ENCODE data around the gene RASGRF2.

The RASGRF2 gene, protein sequence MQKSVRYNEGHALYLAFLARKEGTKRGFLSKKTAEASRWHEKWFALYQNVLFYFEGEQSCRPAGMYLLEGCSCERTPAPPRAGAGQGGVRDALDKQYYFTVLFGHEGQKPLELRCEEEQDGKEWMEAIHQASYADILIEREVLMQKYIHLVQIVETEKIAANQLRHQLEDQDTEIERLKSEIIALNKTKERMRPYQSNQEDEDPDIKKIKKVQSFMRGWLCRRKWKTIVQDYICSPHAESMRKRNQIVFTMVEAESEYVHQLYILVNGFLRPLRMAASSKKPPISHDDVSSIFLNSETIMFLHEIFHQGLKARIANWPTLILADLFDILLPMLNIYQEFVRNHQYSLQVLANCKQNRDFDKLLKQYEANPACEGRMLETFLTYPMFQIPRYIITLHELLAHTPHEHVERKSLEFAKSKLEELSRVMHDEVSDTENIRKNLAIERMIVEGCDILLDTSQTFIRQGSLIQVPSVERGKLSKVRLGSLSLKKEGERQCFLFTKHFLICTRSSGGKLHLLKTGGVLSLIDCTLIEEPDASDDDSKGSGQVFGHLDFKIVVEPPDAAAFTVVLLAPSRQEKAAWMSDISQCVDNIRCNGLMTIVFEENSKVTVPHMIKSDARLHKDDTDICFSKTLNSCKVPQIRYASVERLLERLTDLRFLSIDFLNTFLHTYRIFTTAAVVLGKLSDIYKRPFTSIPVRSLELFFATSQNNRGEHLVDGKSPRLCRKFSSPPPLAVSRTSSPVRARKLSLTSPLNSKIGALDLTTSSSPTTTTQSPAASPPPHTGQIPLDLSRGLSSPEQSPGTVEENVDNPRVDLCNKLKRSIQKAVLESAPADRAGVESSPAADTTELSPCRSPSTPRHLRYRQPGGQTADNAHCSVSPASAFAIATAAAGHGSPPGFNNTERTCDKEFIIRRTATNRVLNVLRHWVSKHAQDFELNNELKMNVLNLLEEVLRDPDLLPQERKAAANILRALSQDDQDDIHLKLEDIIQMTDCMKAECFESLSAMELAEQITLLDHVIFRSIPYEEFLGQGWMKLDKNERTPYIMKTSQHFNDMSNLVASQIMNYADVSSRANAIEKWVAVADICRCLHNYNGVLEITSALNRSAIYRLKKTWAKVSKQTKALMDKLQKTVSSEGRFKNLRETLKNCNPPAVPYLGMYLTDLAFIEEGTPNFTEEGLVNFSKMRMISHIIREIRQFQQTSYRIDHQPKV (N-terminal part only)

DNA sequence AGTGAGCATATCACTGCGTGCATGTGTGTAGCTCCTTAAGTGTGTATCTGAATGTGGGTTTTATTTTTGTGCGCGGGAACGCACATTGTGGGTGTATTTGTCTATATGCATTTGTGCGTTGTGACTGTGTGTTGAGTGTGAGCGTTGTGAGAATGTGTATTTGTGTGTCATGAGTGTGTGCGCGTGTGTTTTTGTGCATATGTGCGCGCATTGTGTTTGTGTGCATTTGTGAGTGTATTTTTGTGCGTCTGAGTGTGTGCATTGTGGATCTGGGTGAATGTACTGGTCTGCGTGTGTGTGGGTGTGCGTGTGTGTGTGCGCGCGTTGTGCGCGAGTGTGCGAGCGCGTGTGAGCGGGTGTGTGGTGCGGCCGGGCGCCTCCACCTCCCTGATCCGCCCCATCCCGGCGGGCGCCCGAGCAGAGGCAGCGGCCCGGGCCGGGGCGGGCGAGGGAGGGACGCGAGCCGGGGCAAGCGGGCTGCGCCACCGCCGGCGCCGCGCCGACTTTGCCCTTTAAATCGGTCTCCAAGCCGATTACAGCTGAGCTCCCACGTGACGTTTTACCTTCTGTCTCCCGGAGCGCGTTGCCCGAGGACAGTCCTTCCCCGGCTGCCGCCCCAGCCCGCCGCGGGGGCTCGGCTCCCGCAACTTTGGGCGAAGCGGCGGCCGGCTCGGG, at the start of gene RASGRF2:
Gene RASGRF2 (plus strand): TSS at position 596 of the 675 bp plus-strand sequence. CDS start 376 bp downstream, outside the sequence.
- DNase-seq = peak; percentile 11

DNA sequence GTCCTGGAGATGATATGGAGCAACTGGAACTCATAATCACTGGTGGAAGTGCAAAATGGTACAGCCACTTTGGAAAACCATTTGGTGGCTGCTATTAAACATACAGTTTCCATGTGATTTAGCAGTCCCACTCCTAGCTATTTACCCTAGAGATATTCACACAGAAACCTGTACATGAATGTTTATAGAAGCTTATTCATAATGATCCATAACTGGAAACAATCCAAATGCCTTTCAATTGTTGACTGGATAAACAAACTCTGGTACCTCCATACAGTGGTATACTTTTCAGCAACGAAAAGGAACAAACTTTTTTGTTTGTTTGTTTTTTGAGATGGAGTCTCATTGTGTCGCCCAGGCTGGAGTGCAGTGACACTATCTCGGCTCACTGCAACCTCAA, 47.7 kb upstream of the RASGRF2 start:
- DNase-seq = no peak

DNA sequence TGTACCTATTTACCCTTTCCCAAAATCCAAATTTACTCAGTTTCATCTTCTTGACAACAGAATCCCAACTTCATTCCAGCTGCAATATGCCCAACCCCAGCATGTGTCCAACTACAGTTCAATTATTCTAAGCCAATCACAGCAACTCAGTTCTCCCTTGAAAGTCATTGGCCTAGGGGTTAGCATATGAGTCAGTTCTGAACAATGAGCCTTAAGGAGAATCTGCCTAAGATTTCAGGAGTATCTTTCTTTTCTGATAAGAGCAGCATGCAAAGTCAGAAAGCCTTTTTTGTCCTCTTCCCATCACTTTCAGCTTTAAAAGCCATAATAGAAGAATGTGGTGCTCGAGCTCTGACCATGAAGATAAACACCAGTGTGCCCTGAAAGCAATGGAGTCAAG, 44.4 kb upstream of the RASGRF2 start:
- no peak for DNase-seq

DNA sequence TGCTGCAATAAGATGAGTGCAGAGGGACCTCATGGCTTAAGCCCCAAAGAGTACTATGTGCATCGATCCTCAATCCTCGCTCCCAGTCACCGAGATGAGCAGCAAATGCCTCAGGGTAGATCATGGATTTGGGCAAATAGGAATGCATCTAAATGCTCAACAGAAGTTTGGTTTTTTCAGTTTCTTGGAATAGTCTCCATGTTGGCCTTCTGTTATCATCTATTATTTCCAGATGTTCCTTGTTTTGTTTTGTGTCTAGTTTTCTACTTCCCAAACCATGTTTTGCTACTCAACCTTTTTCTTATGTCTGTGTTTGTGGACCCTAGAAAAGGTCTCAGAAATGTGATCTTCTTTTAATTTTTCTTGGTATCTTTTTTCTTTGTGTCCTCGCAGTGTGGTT, 43.5 kb upstream of the RASGRF2 start:
- DNase-seq = no peak

DNA sequence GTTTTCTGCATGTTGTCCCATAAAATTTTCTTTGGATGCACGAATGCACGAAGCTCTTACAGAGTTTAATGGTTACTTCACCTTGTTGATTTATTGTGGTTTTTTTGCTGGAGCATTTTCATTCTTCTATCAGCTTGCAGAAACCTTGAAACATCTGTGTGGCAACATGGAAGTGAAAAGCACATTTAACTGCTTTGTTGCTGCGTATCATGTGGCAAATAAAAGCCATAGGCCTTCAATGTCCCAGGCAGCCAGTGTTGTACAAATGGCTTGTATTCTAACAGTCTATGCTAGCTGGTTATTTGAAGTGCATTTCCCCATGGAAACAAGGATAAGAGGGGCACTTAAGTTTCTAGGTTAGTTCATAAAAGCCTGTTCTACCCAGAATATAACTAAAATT, 42.5 kb upstream of the RASGRF2 start:
- no peak for DNase-seq

DNA sequence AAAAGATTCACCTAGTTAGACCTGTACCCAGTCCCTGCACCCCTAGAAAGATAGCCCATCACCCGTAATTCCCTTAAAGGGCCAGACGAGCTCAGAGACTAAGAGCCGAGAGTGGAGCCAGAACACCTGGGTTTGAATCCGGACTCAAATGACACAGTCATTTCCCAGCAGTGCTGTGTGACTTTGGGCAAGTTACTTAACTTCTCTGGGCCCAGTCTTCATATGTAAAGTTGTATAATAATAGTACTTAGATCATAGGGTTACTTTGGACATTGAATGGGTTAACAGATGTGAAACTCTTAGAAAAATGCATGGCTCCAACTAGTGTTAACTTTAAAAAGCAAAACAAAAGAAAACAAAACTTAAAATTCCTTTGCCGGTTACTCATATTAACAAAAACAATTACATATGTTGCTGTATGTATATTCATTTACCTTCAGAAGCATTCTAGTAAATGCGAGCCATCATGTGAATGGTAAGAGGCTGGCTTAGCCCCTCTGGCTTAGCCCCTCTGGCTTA, 40.4 kb upstream of the RASGRF2 start:
- DNase-seq = no peak

DNA sequence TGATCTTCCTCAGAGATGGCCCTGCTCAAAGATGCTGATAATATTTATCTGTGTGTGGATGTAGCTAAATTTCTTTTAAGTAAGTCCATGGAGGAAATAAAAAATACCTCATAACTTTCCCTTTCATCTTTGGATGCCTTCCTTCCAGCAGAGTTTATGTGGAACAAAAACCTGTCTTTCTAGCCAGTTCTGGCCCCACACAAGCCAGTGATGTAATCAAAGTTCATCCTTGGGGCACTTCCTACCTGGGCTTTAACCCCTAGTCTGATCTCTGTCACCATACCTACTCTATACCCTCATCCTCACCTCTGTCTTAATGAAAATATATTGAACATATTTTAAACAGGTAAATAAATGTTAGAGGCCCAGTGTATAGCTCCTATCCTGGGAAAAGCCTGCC, 39.8 kb upstream of the RASGRF2 start:
- no peak for DNase-seq

DNA sequence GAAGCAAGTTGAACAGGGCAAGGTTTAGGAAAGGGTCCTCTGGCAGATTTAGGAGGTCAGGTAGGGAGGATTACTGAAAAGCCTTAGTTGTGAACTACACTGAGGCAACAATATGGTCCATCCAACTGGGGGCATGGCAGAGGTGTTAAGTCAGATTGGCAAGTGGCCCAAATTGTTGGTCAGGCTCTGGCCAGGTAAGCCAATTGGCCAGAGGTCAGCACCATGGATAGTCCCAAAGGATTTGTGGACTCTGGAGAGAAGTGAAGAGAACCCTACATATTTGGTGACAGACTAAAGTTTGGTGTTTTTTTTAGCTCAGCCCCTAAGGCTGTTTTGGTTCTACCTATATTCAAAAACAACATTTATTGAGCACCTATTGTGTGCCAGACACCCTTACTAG, 39.1 kb upstream of the RASGRF2 start:
- DNase-seq = no peak

DNA sequence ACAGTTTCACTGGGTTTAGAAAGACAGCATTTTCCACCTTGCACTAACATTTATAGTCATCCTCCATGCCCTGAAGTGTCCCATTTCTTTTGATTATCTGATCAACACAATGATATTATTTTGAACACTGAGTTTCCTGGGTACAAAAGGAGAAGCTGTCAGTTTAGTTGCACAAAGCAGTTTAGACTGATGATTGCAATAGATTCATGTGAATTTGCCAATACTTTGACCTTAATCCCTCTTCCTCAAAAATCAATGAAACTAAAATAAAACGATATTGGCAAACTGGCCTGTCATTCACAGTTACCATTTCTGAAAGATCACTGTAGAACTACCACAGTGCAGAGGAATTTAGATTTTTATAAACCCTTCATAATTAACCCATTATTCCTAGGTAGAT, 34.2 kb upstream of the RASGRF2 start:
- DNase-seq = no peak

DNA sequence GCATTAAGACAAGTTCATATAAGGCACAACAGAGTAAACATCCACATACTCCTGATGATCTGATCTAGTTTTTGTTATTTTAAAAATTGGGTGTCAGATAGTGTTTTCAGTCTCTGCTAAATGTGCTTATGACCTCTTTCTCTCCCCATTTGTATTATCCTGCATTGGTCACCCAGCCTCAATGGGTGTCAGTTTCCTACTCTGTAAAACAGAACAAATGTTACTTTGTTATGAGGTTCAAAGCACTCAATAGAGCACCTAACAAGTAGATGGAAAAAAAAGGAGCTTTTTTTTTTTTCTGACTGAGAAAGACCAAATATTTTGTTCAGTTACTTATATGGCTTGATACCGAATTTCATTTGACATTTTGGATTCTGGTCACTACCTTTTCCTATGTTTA, 33.6 kb upstream of the RASGRF2 start:
- no peak for DNase-seq

DNA sequence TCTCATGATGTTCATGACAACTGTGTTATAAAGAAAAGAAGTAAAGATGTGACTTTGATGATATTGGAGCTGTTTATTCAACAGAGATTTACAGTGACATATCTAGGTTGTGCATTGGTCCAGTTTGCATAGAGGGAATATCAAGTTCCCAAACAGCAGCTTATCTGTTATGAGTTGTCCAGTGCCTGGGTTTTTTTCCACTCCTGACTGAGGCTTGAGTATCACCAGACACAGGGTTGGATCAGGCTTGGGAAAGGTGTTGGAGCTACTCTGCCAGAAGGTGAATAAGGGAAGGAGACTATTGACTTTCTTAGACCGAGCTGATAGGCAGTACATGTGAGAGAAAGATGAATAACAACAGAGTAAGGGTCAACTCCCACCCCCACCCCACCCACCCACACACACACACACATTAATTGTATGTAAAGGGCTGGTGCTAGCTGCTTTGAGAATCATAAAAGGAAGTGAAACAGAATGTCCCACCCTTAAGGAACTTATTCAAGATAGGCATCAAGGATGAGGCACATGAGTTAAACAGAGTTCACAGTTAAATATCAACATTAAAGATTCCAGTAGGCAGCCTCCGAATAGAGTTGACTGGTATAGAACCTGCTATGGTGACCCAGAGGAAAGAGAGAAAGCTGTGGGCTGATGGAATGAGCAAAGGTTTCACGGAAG, 33.0 kb upstream of the RASGRF2 start:
- DNase-seq = no peak

DNA sequence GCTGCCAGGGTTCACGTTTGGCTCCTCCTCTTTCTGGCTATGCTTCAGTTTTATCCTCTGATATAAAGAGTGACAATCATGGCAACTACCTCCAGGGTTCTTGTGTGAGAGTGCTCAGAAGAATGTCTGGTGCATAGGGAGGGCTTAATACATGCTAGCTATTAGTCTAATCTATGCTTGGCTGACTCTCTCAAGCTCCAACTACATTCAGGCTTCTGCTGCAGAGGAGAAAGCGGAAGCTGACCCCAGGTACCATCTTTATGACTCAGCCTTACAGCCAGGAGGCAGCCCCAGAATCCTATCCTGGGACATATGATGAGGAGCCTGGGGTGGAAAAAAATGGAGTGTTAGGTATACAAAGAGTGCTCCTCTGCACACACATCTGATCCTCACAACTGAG, 32.1 kb upstream of the RASGRF2 start:
- no peak for DNase-seq

DNA sequence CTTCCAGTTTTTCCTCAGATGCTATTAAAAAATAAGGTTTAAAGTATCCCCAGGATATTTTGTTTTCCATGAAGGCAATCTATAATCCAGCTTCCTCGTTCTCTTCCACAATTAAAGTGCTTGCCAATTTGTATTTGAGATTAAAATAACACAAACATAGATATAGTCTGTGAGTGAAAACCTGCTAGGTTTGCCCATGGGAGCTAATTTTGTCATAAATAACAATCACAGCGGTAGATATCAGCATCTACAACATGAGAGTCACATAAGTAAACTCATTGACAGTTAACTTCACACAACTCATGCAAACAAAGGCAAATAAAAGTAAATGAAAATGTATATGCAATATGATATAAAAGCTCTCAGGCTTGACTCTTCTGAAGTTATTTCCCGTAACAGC, 29.2 kb upstream of the RASGRF2 start:
- DNase-seq = peak; percentile 4

DNA sequence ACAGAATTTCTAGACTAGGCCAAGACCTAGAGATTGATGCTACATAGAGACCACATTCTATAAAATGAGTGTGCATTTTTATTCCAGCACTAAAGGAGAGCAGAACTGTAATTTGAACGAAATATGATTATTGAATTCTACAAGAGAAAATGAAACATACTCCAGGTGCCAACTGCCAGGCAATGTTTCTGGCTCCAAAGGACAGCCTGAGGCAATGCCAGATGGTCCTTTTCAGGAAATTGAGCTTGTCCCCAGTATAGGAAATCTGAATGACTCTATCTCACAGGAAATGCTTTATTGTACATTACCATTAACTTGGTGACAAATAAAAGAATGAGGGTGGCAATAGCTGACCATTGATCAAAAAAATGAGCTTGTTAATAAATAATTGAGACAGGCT, 28.8 kb upstream of the RASGRF2 start:
- DNase-seq = no peak

DNA sequence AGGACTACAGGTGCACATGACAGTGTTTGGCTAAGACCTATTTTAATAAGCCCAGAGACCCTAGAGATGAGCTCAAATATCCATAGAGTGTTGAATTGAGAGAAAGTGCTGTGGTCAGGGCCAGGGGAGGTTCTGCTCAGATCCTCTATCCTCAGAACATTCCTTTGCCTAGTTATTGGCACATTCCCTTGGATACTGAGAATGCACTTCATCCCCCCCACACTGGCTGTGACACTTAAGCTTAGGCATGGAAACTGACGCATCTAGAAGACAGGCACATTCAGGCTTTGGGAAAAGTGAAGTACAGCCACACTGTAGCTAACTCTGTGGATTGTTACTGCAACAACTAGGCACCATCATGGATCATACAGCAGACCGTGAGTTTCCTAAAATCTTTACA, 27.1 kb upstream of the RASGRF2 start:
- no peak for DNase-seq

DNA sequence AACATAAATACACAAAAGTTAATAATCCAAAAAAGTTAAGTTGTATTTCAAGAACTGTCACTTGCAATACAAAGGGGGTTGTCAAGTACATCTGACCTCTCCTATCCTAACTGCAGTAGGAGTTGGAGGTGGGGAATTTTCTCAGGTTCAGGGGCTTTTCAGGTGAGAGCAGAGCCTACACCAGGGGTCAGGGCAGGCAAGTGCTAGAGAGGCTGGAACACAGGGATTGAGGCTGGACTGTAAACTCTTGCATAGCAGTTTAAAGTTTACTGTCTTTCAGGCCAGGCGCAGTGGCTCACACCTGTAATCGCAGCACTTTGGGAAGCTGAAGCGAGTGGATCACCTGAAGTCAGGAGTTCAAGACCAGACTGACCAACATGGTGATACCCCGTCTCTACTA, 25.4 kb upstream of the RASGRF2 start:
- DNase-seq = no peak

DNA sequence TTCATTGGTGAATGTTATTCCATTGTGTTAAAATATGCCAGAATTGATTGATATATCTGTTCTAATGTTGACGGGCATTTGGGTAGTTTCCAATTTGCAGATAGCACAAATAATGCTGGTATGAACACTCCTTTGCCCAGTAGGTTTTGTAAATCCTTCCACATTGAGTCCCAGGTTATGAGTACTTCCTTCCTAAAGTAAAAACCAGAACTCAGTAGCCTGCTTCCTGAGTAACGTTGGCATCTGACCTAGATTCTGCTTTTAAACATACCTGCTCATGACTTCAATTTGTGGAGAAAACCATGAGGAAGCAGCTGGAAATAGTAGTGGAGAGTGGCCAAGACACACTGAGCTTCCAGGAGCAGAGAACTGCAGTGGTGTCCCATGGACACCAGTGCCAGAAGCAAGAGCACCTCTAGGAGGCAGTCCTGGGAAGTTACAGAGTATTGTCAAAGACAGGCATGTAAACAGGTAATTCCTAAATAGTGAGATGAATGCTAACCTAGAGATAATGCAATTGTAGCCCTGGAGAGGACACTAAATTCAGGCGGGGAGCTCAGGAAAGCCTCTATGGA, 24.3 kb upstream of the RASGRF2 start:
- no peak for DNase-seq

DNA sequence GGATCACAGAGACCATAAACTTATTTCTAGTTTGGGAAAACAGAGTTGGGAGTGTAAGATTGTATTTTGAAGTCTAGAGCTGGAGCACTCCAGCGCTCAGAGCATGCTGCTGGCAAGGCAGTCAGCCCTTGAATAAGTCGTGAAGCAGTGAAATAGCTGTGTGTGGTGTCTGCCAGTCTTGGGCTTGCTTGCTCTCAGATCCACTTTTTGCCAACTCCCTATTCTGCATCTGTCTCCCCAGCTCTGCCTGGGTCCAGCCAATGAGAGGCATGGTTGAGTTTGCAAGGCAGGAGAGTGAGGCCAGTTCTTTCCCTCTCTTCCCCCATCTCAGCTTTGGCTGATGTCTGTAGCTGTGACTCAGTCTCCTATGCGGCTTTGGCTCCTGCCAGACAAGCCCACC, 23.3 kb upstream of the RASGRF2 start:
- DNase-seq = no peak

DNA sequence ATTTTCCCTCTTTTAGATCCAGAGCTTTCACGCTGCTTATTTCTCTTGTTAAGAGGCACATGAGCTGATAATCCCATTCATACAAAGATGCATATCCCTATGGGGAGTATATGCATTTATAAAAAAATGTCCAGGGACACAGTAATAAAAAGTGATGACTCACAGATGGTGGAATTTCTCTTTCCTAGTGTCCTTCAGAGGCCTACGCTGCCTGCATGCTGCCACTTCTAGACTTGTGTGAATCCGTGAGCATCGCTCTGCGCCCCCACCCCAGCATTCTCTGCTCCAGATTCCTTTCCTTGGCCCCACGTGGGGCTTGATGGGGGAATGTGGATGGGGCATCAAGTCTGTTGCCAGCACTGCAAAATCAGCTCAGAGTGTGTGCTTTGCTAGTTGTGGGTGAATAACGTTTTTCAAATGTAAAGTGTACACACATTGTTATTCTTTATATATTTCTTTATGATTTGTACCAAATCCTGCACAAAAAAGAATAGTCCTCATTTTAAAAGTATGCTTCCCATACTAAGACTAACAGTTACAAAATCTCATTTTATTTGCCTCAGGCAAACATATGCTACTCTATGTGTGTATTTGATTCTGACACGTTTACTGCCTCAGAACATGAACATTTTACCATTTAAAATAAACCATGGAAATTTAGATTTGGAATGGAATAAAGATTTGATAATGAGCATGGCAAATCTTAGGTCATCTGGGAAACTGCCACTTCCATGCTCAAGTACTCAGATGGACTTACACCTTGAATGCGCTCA, 22.4 kb upstream of the RASGRF2 start:
- no peak for DNase-seq

DNA sequence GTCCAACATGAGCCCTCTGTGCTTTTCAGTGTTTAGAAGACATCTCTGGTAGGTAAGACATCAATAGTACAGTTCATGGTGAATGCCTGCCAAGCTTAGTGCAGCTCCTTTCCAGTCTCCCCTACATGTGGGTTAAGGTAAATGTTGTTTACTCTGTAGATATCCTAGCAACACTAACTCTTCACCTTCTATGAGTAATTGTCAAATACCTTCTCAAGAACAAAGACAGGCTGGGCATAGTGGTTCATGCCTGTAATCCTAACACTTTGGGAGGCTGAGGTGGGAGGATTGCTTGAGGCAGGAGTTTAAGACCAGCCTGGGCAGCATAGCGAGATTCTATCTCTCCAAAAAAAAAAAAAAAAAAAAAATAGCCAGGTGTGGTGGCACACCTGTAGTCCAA, 18.7 kb upstream of the RASGRF2 start:
- no peak for DNase-seq

DNA sequence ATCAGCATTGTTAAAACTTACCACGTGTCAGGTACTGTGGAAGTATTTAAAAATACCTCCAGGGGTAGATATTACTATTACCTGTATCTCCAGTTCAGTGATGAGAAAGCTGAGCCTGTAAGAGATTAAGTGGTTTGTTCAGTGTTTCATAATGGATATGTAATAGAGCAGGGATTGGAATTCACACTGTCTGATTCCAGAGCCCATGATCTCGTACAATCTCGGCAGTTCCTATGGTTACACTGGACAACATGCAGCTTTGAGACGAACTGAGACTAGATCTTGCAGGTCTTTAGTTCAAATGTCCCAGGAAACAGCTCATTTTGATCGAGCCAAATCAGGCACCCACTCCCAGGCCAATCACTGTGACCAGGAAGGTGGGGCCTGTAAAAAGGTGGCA, 8.8 kb upstream of the RASGRF2 start:
- DNase-seq = no peak
